ENCODE results near the gene OR2J3.
"Not testable (repeated sequence)": the region's sequence is repeated elsewhere in the genome, so short reads cannot be mapped to it uniquely, and the experiment has no call there.

The OR2J3 gene

GRCh38 chr6:29092957-29093356 is 14.9 kb upstream of the OR2J3 start:
- in situ Hi-C loops (cut with HindIII; ENCODE audit: low sequenced_read_pairs), result no loop called here
- no peak for DNase-seq (ENCODE audit: low read depth)
- no peak overlapping the region for H3K4me3 ChIP-seq (ENCODE audit: low read depth, low read length)
- TF ChIP-seq, protein P1, sequence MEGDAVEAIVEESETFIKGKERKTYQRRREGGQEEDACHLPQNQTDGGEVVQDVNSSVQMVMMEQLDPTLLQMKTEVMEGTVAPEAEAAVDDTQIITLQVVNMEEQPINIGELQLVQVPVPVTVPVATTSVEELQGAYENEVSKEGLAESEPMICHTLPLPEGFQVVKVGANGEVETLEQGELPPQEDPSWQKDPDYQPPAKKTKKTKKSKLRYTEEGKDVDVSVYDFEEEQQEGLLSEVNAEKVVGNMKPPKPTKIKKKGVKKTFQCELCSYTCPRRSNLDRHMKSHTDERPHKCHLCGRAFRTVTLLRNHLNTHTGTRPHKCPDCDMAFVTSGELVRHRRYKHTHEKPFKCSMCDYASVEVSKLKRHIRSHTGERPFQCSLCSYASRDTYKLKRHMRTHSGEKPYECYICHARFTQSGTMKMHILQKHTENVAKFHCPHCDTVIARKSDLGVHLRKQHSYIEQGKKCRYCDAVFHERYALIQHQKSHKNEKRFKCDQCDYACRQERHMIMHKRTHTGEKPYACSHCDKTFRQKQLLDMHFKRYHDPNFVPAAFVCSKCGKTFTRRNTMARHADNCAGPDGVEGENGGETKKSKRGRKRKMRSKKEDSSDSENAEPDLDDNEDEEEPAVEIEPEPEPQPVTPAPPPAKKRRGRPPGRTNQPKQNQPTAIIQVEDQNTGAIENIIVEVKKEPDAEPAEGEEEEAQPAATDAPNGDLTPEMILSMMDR (IDR thresholded peaks at IDR 0.05; ENCODE audit: low read depth, low read length, missing control alignments), result no peak

GRCh38 chr6:29097803-29098202 is 10.1 kb upstream of the OR2J3 start:
- TF ChIP-seq, protein P1 (IDR thresholded peaks at IDR 0.05; ENCODE audit: low read depth, low read length, missing control alignments), result no peak
- in situ Hi-C loops (cut with HindIII; ENCODE audit: low sequenced_read_pairs), result no loop called here
- no peak for DNase-seq (ENCODE audit: low read depth)
- H3K4me3 ChIP-seq (ENCODE audit: low read depth, low read length), result no peak overlapping the region

DNA sequence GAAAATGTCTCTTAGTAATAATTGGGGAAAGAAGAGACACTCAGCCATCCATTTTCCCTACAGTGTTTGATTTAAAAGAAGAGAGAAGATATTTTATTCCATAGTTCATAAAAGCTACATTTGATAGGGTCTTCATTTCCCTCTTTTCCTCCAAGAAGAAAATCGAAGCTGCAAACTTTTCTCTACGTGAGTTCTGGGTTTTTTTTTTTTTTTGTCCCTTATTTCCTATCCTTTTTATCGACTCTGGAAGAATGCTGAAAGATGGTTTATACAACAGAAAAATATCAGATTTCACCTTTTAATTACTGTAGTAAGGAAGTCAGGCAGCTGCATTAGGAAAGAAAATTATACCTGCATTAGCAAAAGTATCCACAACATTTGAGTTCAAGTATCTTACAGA is 8.7 kb upstream of the OR2J3 start, which contains the start of gene OR2J1:
TSS of gene OR2J1 (plus strand) at position 301 of the 400 bp plus-strand sequence. CDS start 1,453 bp downstream, outside the sequence.
- in situ Hi-C loops (cut with HindIII; ENCODE audit: low sequenced_read_pairs), result no loop called here
- TF ChIP-seq, protein P1 (IDR thresholded peaks at IDR 0.05; ENCODE audit: low read depth, low read length, missing control alignments), result no peak
- no peak within 1 kb of the TSS for H3K4me3 ChIP-seq (ENCODE audit: low read depth, low read length)
- DNase-seq (ENCODE audit: low read depth), result no peak

GRCh38 chr6:29112135-29112534 is 4.3 kb downstream of the OR2J3 start:
- no peak for DNase-seq (ENCODE audit: low read depth)
- in situ Hi-C loops (cut with HindIII; ENCODE audit: low sequenced_read_pairs), result no loop called here
- TF ChIP-seq, protein P1 (IDR thresholded peaks at IDR 0.05; ENCODE audit: low read depth, low read length, missing control alignments), result no peak
- H3K4me3 ChIP-seq (ENCODE audit: low read depth, low read length), result no peak overlapping the region

DNA sequence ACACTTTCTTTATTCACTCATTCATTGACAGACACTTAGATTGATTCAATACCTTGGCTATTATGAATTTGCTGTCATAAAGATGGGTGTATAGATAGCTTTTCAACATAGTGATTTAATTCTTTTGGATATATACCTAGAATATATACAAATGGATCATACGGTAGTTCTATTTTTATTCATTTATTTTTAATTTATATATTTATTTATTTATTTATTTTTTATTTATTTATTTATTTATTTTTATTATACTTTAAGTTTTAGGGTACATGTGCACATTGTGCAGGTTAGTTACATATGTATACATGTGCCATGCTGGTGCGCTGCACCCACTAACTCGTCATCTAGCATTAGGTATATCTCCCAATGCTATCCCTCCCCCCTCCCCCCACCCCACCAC is 7.1 kb downstream of the OR2J3 start:
- in situ Hi-C loops (cut with HindIII; ENCODE audit: low sequenced_read_pairs); DNase-seq (ENCODE audit: low read depth); H3K4me3 ChIP-seq (ENCODE audit: low read depth, low read length): not testable (repeated sequence)

DNA sequence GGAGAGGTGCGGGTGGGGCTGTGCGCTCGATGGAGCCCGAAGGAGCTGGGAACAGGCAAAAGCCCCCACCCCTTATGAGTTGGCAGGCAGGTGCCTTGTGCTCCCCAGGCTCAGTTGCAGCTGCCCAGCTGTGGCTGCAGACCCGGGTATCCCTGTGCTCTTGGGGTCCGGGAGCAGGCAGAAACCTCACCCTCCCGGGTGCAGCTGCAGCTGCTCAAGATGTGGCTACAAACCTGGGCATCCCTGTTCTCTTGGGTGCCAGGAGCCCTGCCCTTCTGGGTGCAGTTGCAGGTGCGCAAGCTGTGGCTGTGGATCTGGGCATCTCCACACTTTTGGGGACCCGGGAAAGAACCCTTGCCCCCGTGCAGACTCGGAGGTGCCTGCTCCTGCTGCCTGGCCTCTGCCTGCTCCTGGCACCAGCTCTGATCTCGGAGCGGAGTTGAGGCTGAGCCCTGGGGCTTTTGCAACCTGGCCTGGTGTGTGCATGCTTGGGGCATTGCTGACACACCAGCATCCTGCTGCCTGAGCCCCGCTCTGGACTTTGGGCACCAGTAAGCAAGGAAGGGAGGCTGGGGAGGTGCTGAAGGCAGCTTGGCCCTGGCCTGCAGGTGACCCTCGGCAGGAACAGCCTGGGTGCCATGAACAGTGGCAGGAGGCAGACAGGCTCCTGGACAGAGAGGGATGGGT is 21.6 kb downstream of the OR2J3 start:
- TF ChIP-seq, protein P1 (IDR thresholded peaks at IDR 0.05; ENCODE audit: low read depth, low read length, missing control alignments), result no peak
- no peak overlapping the region for H3K4me3 ChIP-seq (ENCODE audit: low read depth, low read length)
- in situ Hi-C loops (cut with HindIII; ENCODE audit: low sequenced_read_pairs), result no loop called here
- DNase-seq (ENCODE audit: low read depth), result no peak

GRCh38 chr6:29130644-29131043 is 22.8 kb downstream of the OR2J3 start:
- in situ Hi-C loops (cut with HindIII; ENCODE audit: low sequenced_read_pairs), result no loop called here
- TF ChIP-seq, protein P1 (IDR thresholded peaks at IDR 0.05; ENCODE audit: low read depth, low read length, missing control alignments), result no peak
- H3K4me3 ChIP-seq (ENCODE audit: low read depth, low read length), result no peak overlapping the region
- no peak for DNase-seq (ENCODE audit: low read depth)
